ENCODE results near the gene TP53BP1. TPM values are rescaled to one million over a fixed set of nuclear protein-coding genes. Genes with fewer than 3 reads are reported as not detected.

Gene TP53BP1
- total RNA-seq, 4 donors from 2014 or later, result 13.0 to 17.9 (median 16.9) TPM

GRCh38 chr15:43529587-43530345 is 36.8 kb upstream of the TP53BP1 start:
- intact Hi-C loops (cut with DNase I; ENCODE audit: low total_unique reads), result no loop called here
- DNase-seq (ENCODE audit: low spot score in 2 of 2), result peak in 1 of 2 donors; percentile 75
- no peak overlapping the region for H3K4me3 ChIP-seq (ENCODE audit: low read depth, poor library complexity, severe bottlenecking)
- no peak for TF ChIP-seq POLR2A (IDR thresholded peaks at IDR 0.05)
- TF ChIP-seq, protein P1, sequence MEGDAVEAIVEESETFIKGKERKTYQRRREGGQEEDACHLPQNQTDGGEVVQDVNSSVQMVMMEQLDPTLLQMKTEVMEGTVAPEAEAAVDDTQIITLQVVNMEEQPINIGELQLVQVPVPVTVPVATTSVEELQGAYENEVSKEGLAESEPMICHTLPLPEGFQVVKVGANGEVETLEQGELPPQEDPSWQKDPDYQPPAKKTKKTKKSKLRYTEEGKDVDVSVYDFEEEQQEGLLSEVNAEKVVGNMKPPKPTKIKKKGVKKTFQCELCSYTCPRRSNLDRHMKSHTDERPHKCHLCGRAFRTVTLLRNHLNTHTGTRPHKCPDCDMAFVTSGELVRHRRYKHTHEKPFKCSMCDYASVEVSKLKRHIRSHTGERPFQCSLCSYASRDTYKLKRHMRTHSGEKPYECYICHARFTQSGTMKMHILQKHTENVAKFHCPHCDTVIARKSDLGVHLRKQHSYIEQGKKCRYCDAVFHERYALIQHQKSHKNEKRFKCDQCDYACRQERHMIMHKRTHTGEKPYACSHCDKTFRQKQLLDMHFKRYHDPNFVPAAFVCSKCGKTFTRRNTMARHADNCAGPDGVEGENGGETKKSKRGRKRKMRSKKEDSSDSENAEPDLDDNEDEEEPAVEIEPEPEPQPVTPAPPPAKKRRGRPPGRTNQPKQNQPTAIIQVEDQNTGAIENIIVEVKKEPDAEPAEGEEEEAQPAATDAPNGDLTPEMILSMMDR (IDR thresholded peaks at IDR 0.05), result no peak
- WGBS, 2 donors, result 92 to 93% methylated on average over 12 of the region's 12 CpGs

DNA sequence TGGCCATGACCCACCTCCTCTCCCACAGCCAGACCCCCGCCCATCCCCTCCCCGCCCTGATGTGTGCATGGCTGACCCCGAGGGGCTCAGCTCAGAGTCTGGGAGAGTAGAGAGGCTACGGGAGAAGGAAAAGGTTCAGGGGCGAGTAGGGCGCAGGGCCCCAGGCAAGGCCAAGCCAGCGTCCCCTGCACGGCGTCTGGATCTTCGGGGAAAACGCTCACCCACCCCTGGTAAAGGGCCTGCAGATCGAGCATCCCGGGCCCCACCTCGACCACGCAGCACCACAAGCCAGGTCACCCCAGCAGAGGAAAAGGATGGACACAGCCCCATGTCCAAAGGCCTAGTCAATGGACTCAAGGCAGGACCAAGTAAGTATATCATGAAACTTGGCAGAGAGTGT is 36.2 kb upstream of the TP53BP1 start:
- WGBS, 2 donors, result 93% methylated on average over 15 of the region's 15 CpGs
- intact Hi-C loops (cut with DNase I; ENCODE audit: low total_unique reads), result no loop called here
- DNase-seq (ENCODE audit: low spot score in 2 of 2), result peak in 1 of 2 donors; percentile 79
- no peak for TF ChIP-seq POLR2A (IDR thresholded peaks at IDR 0.05)
- TF ChIP-seq, protein P1 (IDR thresholded peaks at IDR 0.05), result no peak
- no peak overlapping the region for H3K4me3 ChIP-seq (ENCODE audit: low read depth, poor library complexity, severe bottlenecking)

GRCh38 chr15:43528542-43529007 is 35.6 kb upstream of the TP53BP1 start:
- intact Hi-C loops (cut with DNase I; ENCODE audit: low total_unique reads), result no loop called here
- WGBS, 2 donors, result 81 to 96% methylated on average over 4 to 9 of the region's 11 CpGs
- peak in 1 of 2 donors; percentile 82 for DNase-seq (ENCODE audit: low spot score in 2 of 2)
- no peak overlapping the region for H3K4me3 ChIP-seq (ENCODE audit: low read depth, poor library complexity, severe bottlenecking)
- TF ChIP-seq POLR2A (IDR thresholded peaks at IDR 0.05), result no peak
- TF ChIP-seq, protein P1 (IDR thresholded peaks at IDR 0.05), result no peak

DNA sequence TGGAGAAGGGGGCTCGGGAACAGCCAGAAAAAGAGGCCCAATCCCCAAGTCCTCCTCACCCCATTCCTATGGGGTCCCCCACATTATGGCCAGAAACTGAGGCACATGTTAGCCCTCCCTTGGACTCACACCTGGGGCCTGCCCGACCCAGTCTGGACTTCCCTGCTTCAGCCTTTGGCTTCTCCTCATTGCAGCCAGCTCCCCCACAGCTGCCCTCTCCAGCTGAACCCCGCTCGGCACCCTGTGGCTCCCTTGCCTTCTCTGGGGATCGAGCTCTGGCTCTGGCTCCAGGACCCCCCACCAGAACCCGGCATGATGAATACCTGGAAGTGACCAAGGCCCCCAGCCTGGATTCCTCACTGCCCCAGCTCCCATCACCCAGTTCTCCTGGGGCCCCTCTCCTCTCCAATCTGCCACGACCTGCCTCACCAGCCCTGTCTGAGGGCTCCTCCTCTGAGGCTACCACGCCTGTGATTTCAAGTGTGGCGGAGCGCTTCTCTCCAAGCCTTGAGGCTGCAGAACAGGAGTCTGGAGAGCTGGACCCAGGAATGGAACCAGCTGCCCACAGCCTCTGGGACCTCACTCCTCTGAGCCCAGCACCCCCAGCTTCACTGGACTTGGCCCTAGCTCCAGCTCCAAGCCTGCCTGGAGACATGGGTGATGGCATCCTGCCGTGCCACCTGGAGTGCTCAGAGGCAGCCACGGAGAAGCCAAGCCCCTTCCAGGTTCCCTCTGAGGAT is 35.0 kb upstream of the TP53BP1 start:
- WGBS, 2 donors, result 85% methylated on average over 9 to 12 of the region's 12 CpGs
- DNase-seq (ENCODE audit: low spot score in 2 of 2), result no peak
- intact Hi-C loops (cut with DNase I; ENCODE audit: low total_unique reads), result no loop called here
- no peak for TF ChIP-seq POLR2A (IDR thresholded peaks at IDR 0.05)
- H3K4me3 ChIP-seq (ENCODE audit: low read depth, poor library complexity, severe bottlenecking), result no peak overlapping the region

DNA sequence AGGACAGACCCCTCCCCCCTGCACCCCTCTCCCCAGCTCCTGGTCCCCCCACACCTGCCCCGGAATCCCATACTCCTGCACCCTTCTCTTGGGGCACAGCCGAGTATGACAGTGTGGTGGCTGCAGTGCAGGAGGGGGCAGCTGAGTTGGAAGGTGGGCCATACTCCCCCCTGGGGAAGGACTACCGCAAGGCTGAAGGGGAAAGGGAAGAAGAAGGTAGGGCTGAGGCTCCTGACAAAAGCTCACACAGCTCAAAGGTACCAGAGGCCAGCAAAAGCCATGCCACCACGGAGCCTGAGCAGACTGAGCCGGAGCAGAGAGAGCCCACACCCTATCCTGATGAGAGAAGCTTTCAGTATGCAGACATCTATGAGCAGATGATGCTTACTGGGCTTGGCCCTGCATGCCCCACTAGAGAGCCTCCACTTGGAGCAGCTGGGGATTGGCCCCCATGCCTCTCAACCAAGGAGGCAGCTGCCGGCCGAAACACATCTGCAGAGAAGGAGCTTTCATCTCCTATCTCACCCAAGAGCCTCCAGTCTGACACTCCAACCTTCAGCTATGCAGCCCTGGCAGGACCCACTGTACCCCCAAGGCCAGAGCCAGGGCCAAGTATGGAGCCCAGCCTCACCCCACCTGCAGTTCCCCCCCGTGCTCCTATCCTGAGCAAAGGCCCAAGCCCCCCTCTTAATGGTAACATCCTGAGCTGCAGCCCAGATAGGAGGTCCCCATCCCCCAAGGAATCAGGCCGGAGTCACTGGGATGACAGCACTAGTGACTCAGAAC is 34.3 kb upstream of the TP53BP1 start:
- DNase-seq (ENCODE audit: low spot score in 2 of 2), result peak in 1 of 2 donors; percentile 59
- intact Hi-C loops (cut with DNase I; ENCODE audit: low total_unique reads), result no loop called here
- TF ChIP-seq POLR2A (IDR thresholded peaks at IDR 0.05), result no peak
- TF ChIP-seq, protein P1 (IDR thresholded peaks at IDR 0.05), result no peak
- no peak overlapping the region for H3K4me3 ChIP-seq (ENCODE audit: low read depth, poor library complexity, severe bottlenecking)
- 82% methylated on average over 7 to 9 of the region's 9 CpGs for WGBS, 2 donors
